GM19099 (cell line): ENCODE measurements around the gene CASS4.

Source experiments
- POLR2A ChIP-seq: IDR thresholded peaks from 3 replicates; pipeline ENCODE4 v1.6.1; 2011; ENCODE audit warnings: low read depth; ENCODE audit not compliant: insufficient read length; ENCODE audit errors: extremely low read depth

CASS4 gene

GRCh38 chr20:56417911-56418310 is 5.9 kb downstream of the CASS4 start:
- no peak for TF ChIP-seq POLR2A

- TF ChIP-seq POLR2A: no peak
Observed at GRCh38 chr20:56418385-56418861, 6.4 kb downstream of the CASS4 start.

- no peak for TF ChIP-seq POLR2A
Observed at GRCh38 chr20:56420028-56420427, 8.0 kb downstream of the CASS4 start.

- TF ChIP-seq POLR2A: no peak
Observed at GRCh38 chr20:56420940-56421688, 9.1 kb downstream of the CASS4 start.

GRCh38 chr20:56422076-56422823 is 10.2 kb downstream of the CASS4 start:
- no peak for TF ChIP-seq POLR2A

- TF ChIP-seq POLR2A: no peak
Observed at GRCh38 chr20:56422824-56423189, 10.7 kb downstream of the CASS4 start.

- no peak for TF ChIP-seq POLR2A
Observed at GRCh38 chr20:56423211-56423610, 11.2 kb downstream of the CASS4 start.

GRCh38 chr20:56423886-56424285 is 11.8 kb downstream of the CASS4 start:
- TF ChIP-seq POLR2A: no peak

GRCh38 chr20:56424931-56425330 is 12.9 kb downstream of the CASS4 start:
- no peak for TF ChIP-seq POLR2A

GRCh38 chr20:56426026-56426425 is 14.0 kb downstream of the CASS4 start:
- no peak for TF ChIP-seq POLR2A

GRCh38 chr20:56426926-56427325 is 14.9 kb downstream of the CASS4 start:
- no peak for TF ChIP-seq POLR2A

GRCh38 chr20:56427797-56428196 is 15.7 kb downstream of the CASS4 start:
- no peak for TF ChIP-seq POLR2A

GRCh38 chr20:56428410-56428809 is 16.4 kb downstream of the CASS4 start:
- no peak for TF ChIP-seq POLR2A

- TF ChIP-seq POLR2A: no peak
Observed at GRCh38 chr20:56428881-56429280, 16.8 kb downstream of the CASS4 start.

GRCh38 chr20:56429502-56429901 is 17.4 kb downstream of the CASS4 start:
- no peak for TF ChIP-seq POLR2A

- no peak for TF ChIP-seq POLR2A
Observed at GRCh38 chr20:56429941-56430340, 17.9 kb downstream of the CASS4 start.

- TF ChIP-seq POLR2A: no peak
Observed at GRCh38 chr20:56430461-56430860, 18.4 kb downstream of the CASS4 start.

GRCh38 chr20:56430957-56431356 is 18.9 kb downstream of the CASS4 start:
- no peak for TF ChIP-seq POLR2A
